C1 segment of cervical spinal cord (tissue), 14 donors: ENCODE results near the gene PPFIBP2.

ENCODE experiments used
- DNase-seq, 14 donors: peaks; one replicate each; lab custom pipeline; 2025; lab: John Stamatoyannopoulos, UW

Gene PPFIBP2

DNA sequence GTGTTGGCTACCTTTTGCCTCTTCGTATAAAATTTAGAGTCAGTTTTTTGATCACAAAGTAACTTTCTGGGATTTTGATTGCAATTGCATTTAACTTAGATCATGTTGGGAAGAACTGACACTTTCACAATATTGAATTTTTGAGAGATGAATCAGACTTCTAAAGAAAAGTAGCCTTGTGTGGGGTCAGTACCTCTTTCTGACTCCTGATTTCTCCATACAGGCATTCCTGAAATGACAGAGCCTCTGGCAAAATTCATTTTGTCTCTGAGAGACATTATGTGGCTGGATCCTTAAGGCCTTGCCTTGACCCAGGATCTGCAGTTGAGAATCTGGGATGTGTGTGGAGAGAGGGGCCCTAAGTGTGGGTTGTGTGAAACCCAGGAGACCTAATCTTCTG is 37.8 kb downstream of the PPFIBP2 start:
- no peak for DNase-seq

DNA sequence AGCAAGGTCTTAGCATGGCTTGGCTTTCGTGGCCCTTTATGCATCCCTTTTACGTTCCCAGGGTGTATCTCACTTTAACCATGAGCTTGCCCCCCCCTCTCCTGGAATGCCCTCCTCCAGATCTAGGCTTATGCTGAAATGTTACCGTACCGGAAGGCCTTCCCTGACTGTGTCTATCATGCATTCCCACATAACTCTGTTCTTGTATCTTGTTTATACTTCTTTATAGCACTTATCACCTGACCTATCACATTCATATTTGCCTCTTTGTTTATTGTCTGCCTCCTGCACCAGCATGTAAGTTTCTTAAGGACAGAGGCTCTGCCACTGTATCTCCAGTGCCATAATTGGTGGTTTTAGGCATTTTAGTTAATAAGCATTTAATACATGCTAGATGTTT is 38.9 kb downstream of the PPFIBP2 start:
- no peak for DNase-seq

DNA sequence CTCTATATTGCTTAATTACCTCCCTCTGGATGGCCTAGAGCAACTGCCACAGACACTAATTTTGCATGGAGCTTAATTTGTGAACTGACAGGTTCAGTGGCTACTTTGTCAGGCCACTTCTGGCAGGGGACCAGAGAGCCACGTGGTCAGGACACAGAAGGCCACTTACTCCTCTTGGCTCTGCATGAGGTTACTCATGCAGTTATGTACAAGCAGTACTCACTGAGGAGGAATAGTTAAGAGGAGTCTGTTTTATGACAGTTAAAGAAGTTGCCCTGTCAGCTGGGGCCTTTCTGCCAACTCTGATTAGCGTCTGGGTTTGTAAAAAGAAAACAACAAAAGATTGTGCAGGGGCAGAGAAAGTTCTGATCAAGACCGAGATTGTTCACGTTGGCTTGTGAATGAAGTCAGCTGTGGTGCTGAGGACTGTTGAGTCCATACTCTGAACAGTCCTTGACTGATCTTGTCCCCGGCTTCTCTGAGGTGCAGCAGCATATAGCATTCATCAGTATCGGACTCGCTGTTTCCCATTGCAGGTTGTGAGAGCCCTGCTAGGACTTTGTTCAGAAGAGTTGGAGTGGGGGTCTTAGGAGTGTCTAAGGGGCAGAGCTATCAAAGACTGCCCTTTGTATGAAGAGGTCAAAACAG is 41.4 kb downstream of the PPFIBP2 start:
- peak in 12 of 14 donors; percentile 14 to 70 (median 45) for DNase-seq

DNA sequence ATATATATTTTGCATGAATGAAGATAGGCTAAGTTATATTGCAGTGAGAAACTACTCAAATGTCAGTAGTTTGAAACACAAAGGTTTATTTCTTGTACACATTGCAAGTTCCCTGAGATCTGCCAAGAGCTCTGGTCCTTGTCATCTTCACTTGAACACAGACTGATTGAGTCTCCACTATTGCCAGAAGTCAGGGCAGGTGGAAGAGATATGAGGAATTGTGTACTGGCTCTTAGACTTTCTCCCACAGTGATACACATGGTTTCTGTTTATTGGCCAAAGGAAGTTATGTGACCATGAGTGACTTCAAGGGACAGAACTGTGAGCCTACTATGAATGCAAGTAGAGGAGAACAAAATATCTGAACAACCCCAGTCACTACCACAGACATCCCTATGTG is 44.2 kb downstream of the PPFIBP2 start:
- DNase-seq = no peak

DNA sequence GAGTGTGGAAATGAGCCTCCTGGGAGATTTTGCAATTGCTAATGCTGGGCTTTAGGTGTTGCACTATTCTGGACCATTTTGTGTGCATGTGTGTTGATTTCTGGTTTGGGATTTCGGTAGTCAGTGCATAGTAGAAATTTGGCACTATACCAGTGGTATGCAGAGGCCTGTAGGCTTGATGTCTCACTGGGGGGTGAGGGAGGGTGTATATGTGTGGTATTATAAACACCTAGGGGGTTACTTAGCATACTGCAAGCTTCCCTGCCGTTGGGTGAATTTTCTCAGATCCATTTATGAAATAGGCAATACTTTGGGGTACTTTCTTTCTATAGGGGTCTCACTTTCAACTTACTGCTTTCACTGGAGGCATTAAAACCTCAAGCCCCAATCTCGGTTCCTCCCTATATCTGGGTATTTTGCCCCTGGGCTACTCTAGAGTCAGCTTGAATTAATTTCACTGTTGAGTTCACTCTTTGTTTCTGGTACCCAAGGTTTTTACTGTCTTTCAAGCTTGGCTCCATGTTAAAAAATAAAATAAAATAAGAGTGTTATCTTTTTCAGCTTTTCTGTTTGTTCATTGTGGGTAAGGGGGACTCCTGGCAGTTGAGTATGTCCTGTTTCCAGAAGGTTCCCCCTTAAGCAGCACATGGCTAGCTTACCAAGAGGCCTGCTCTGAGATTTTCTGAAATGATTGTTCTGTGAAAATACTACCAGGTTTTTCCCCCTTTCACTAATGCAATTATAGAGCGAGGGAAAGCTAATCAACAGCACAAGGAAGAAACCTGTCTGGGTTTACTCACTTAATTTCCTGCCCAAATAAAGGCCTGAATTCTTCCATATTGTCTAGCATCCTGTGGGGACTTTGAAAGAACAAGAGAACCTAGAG is 45.8 kb downstream of the PPFIBP2 start:
- DNase-seq = no peak

DNA sequence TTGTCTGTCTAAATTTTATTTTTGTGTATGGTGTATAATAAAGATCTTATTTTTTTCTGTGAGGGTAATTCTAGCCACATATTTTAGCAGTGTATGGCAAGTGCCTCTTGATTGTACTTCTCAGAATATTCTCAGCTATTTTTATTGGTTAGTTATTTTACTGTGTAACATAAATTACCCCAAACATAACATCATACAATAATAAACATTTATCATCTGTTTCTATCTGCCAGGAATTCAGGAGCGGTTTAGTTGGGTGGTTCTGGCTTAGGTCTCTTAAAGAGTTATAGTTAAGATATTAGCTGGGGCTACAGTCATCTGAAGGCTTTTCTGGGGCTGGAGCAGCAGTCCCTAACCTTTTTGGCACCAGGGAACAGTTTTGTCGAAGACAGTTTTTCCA is 47.8 kb downstream of the PPFIBP2 start:
- DNase-seq = no peak

DNA sequence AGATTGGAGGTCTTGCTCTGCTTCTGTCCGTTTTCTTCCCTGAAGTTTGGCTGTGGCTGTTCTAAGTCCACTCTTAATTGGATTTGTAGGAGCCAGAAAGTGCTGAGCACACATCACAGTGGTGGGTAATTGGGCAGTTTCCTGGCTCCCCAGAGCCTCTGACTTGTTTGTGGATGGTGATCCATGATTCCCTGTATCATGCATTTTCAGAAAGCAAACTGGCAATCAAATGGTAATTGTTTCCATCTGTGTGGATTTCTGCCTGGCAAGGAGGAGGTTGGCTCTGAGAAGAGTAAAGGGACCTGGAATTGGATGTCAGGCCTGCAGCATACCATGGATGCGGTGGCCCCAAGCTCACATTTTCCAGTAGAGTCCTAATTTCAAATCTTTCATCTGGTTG is 49.5 kb downstream of the PPFIBP2 start:
- DNase-seq = no peak

DNA sequence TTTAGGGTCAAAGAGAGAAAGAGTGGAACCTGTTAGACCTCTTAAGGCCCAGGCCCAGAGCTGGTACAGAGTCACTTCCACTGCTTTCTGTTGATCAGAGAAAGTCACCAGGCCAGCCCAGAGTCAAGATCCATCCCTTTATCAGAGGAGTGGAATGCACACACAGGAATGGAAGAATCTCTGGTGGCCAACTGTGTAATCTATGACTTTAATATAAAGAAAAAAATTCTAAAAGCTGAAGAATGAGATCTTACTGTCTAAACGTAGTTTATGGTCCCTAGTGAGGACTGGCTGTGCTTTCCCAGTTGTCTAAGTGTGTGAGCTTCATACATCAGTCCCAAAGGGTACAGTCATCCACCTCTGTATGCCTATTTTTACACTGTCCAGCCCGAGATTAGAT is 51.0 kb downstream of the PPFIBP2 start:
- DNase-seq = no peak

DNA sequence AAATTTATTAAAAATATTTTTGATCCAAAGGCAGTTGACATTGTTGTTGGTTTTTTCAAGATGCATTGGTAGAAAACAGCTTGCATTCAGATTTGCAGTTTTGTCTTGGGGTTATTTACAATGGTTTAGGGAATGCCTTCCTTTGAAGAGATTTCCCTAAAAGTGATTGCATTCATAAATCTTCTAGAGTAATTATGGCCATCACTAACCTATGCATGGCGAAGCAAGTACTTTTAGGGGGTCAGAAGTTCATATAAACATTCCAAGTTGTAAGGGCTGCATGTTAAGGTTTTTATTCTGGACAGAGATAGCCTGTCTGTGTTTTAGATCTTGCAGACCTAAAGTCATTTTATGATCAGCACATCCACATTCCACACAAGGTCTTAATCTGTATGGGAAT is 53.5 kb downstream of the PPFIBP2 start:
- DNase-seq = no peak

DNA sequence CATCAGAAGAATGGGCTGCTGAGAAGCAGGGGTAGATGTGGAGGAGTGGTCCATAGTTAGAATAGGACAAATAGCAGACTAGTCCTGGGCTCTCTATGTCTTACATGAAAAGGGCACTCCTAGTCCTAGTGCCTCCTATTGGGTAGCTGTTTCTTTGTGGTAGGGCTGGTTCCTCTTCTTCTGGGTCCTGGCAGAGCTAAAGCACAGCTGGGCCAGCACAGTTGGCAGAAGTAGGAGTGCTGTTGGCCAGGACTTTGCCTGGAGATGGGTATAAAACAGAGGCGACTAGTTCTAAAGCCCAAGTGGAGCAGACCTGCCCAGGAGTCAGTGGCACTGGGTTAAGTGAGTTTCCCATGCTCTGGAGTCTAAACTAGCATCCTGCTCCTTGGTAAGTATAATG is 55.2 kb downstream of the PPFIBP2 start:
- DNase-seq = no peak

DNA sequence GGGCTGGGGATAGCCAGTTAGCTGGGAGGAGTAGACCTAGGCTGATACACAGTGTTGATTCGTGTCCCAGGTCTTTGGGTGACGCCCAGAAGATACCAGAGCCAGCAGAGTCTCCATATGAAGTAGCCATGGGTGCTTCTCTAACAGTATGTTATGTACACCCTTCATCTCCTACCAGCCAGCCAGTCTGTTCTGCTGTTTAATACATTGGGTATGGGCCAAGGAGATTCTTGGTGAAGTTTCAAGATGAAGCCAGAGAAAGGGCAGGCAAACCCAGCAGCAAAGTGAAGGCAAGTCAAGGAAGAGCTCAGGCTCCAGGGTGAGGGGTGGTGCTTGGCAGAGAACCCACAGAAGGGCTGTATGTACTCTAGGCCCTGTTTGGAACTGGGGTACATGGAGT is 56.4 kb downstream of the PPFIBP2 start:
- DNase-seq = no peak

DNA sequence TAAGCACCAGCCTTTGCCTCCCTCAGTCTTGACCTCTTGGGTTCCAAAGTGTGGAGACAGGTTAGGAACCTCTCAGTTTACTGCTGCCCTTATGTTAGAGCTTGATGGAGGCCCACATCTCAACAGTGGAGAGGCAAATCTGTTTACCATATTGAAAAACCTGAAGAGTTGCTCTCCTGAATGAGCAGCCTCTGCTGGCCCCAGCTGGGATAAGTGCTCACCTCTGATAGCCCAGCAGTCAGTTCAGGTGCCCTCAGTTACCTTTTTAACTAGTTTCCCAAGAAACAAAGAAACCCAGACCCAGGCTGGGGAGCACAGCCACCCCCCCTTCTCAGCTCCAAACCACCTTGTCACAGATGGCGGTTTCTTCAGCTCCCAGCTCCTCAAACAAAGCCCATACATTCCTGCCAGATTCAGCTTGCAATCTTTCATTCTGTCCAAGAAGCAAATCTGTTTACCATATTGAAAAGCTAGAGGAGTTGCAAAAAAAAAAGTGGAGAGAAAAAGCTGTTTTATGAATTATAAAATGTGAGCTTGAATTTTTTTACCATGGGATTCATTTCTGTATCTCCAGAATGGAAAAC is 57.2 kb downstream of the PPFIBP2 start:
- DNase-seq = no peak

DNA sequence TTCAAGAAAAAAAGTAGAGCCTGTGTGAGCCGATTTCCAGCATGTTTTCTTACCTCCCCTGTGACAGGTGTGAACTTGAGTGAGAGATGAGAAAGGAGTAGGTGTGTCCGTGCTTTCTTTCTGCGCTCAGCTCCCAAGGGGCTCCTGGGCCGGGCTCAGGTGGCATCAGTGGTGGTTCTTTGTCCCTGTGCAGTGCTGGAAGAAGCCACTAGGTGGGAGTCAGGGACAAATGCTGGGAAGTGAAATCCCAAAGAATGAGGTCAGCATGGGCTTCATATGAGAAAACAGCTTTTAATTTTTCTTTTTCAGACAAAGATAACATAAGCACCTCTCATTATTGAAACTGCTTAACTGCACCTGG is 57.8 kb downstream of the PPFIBP2 start:
- peak in 11 of 14 donors; percentile 17 to 67 (median 48) for DNase-seq

DNA sequence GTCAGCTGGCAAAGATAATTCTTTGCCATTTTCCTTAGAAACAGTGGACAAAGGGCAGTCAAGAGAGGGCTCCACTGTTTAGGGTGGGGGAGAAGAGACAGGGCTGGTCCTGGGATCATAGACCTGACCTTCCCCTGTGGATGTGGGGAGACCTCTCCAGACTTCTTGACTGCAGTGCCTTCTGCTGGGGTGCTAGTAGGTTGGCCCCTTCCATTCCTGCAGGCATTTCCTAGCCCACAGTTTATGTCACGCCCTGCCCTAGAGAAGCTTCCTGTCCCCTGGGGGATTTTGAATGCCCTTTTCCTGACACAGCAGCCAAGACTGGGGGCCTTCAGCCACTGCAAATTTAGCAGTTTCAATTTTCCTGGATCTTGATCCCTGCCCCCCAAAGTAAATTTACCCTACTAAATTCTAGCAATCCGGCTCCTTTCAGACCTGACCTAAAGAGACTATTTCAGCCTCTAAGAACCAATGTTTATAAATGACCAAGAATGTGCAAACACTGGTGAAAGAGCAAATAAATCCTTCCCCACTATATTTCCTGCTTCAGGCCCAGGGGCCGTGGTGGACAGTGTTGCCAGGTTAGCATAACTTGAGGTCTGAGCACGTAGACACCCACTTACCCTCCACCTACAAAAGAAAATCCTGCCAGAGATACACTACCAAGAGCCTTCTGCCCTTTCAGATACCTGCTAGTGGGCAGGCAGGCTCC is 58.4 kb downstream of the PPFIBP2 start:
- no peak for DNase-seq

DNA sequence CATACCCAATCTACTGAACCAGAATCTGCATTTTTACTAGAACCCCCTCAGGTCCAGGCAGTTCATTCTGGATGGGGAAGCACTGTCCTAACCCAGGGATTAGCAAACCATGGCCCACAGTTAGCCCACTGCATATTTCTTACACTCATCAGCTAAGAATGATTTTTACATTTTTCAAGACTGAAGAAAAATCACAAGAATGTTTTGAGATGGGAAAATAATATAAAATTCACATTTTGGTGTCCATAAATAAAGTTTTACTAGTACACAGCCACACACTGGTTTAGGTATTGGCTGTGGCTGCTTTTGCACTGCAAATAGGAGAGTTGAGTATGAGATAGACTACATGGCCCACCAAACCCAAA is 59.4 kb downstream of the PPFIBP2 start:
- DNase-seq = no peak

DNA sequence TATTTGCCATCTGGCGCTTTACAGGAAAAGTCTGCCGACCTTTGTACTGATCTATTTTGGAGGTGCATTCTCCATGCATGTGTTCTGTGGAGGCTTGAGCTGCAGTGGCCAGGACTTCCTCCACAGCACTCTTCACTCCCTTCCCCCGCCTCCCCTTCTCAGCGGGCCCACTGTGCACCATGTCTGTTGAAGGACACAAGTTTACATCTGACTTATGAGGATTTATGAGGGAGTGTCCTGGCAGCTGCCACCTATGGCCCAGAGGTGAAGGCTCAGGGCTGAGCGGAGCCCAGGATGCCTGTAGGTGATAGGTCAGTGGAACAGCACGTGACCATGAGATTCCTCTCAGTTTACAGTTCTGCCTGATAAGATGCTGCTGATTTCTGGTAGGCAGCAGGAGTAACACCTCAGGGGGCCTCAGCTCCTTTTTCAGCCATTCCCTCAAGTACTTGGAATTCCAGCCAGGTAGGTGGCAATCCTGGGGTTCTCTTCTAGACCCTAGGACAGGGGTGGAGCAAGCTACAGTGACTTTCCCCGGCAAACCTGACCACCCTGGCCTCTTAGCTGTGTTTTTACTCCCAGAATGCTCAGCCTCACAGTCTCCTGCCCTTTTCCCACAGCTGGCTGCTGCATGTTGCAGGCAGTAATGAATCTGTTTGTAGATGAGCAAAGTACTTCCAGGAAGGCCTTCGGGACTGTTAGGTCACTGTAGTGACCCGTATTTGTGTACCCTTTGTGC is 59.9 kb downstream of the PPFIBP2 start:
- DNase-seq = no peak

DNA sequence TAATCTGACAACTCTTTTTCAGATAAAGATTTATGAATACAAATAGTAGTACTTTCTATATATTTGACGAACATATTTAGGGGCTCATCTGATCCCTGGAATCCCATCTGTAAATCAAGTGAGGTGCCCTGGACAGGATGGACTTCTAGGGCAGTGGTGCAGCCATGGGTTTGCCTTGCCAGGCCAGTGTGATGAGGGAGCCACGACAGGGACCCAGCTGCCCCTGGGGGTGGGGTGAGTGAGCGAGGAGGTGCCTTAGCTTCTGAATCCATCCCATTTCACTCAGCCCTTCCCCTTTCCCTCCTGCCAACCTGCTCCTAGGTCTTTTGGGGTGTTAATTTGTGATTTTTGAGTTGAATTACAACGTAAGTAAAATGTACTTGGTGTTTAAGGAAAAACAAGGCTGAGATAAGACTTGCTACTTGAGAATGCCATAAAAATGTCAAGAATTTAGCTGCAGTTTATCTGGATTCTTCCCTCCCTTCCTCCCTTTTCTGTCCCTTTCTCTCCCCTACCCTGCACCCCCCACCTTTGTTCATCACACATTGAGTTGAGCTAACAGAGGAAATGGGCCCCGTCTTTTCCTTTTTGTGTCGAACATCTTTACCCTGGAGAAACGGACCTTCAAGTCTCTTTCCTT is 60.8 kb downstream of the PPFIBP2 start:
- no peak for DNase-seq

DNA sequence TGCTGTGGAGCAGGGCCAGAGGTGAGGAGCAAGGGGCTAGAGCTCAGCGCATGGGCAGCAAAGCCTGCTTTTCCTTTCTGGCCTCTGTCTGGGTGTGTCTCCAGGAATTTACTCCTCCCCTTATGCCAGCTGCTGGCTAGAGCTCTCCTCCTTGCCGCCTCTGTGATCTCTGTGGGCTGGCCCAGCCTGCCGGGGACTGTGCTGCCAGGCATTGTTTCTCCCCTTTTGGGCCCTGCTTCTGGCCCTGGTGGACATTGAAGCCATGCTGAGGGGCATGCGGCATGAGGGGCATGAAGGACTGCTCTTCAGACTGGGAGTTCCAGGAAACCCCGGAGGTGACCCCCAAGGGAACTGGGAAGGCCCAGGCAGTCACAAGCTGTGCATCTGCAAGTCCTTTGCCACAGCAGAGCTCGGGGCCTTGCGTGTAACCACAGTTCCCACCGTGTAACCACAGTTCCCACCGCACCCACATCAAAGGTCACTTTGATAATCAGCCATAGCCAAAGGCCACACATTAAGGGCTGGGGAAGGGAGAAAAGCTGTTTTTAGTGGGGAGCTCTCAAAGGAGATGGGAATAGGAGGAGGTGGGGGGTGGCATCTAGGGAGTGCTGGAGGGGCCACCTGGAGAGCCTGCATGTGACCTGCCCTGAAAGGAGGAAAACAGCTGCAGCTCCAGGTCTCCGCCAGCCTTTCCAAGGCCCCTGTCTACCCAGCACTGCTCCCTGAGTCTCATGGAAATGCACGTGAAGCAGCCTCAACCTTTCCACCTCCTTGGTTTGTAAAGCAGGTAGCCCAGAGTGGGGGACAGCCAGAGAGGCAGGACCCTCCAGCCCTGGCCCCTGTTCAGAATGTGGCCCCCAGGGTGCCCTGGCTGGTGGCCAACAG is 62.3 kb downstream of the PPFIBP2 start:
- peak in 2 of 14 donors; percentile 49 to 70 for DNase-seq

DNA sequence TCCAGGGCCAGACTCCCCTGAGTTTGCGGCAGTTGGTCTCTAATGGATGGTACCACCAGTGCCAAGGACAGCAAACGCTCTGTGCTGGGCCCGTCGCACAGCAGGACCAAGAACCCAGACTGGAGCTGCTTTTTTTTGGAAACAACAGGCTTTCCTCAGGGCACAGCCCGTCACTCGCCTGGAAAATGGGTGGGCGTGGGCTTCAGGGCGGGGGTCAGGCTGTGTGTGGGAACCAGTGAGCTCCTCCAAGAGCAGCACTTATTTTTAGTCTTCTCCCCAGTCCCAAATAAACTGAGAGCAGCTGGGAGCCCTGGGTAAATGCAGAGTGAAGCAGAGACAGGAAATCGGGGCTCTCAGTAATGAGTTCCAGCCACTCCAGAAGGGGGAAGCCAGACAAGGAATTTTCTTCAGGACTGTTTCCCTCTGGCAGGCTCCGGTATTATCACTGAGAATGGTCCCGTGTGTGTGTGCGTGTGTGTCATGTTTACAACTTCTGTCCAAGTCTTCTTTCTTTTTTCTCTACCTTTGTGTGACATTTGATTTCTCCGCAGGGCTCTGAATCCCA is 63.0 kb downstream of the PPFIBP2 start:
- no peak for DNase-seq
